Thyroid gland (tissue), 4 donors: ENCODE data around the gene MYBL2.

Experiments used
- CTCF ChIP-seq, 6 experiments: fragments of 200-600 bp in 3 of 6; fragments of 450-650 bp in 3 of 6; sonication (generic) in 3 of 6; IDR thresholded peaks; one replicate each; pipeline ENCODE4 v1.5.1; 2016 to 2019; ENCODE audit warnings: antibody characterized with exemption in 6 of 6, mild to moderate bottlenecking in 2 of 6, inconsistent platforms in 1 of 6, moderate library complexity in 1 of 6
- POLR2A ChIP-seq, 2 donors: fragments of 450-650 bp; IDR thresholded peaks; one replicate each; pipeline ENCODE4 v1.6.1; 2017; ENCODE audit warnings: antibody characterized with exemption in 2 of 2, mild to moderate bottlenecking in 2 of 2, moderate library complexity in 1 of 2

- no peak for TF ChIP-seq CTCF (IDR thresholded peaks at IDR 0.05)
- TF ChIP-seq POLR2A (IDR thresholded peaks at IDR 0.05): no peak
These were observed 55.2 kb downstream of the MYBL2 start for GRCh38 chr20:43722153-43722505.
